GM21367 (cell line): Measurements from ENCODE around the gene PLXNA2.

Source experiments
- ATAC-seq: cut with Tn5 transposase; IDR thresholded peaks from one replicate; pipeline ENCODE4 v1.9.1; 2021; ENCODE audit not compliant: unreplicated experiment

PLXNA2 gene, protein sequence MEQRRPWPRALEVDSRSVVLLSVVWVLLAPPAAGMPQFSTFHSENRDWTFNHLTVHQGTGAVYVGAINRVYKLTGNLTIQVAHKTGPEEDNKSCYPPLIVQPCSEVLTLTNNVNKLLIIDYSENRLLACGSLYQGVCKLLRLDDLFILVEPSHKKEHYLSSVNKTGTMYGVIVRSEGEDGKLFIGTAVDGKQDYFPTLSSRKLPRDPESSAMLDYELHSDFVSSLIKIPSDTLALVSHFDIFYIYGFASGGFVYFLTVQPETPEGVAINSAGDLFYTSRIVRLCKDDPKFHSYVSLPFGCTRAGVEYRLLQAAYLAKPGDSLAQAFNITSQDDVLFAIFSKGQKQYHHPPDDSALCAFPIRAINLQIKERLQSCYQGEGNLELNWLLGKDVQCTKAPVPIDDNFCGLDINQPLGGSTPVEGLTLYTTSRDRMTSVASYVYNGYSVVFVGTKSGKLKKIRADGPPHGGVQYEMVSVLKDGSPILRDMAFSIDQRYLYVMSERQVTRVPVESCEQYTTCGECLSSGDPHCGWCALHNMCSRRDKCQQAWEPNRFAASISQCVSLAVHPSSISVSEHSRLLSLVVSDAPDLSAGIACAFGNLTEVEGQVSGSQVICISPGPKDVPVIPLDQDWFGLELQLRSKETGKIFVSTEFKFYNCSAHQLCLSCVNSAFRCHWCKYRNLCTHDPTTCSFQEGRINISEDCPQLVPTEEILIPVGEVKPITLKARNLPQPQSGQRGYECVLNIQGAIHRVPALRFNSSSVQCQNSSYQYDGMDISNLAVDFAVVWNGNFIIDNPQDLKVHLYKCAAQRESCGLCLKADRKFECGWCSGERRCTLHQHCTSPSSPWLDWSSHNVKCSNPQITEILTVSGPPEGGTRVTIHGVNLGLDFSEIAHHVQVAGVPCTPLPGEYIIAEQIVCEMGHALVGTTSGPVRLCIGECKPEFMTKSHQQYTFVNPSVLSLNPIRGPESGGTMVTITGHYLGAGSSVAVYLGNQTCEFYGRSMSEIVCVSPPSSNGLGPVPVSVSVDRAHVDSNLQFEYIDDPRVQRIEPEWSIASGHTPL (N-terminal part only)

DNA sequence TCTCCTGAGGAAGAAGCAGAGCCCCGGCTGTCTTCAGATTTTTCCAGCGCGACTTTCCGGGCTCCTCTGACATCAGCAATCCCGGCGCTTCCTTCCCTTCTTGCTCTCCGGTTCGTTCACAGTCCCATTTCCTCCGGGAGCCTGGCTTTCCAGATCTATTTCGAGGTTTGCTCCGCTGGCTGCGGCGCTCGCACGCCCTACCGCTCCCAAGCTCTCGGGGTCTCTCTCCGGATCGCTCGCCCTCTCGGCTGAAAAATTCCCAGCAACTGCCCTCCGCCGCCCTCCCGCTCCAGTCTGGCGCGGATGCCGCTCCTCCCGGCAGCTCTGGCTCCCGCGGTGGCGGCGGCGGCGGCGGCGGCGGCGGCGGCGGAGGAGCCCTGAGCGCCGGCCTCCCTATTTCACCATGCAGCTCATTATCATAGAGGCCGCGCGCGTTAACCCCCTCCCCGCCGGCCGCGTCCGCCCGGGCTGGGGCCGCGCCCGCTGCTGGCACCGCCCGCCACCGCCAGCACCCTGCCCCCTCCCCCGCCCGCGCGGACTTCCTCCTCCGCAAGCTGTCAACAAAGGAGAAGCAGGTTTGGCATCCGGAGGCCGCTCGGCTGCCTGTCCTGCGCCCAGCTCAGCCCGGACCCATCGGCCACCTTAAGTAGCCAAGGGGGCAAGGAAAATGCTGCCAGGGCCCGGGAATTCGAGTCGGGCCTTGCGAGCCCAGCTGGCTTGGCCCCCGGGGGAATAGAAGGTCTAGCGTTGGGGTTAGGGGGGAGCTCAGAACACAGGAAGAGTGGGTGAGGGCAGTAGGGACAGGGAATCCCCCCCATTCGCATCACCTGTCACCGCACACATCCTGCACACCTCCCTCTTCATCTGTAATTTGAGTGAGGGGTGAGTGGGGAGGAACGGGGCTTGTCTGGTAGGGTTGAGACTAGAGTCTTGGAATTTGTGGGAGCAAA, at the start of gene PLXNA2:
Gene PLXNA2, minus strand, starts transcription at position 418 of the 950 bp plus-strand sequence. CDS start 26,462 bp downstream, outside the sequence.
- ATAC-seq: no peak

DNA sequence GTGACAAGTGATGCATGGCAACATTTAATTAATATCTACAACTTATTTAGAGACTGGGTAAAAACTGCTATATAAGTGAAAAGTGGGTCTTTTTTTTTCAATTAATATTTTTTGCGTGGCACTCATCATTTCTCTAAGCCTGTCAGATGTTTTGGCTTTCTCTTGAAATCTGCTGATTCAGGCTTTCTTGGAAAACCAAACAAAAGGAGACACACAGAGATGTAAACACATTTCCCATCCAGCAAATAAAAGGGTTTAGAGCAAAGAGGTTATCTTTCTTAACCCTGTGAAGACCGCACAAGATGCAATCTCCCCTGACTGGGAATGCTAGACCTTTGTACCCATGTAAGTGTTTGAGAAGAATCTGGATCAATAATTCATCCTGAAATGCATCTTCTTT, 48.7 kb upstream of the PLXNA2 start:
- ATAC-seq: no peak

DNA sequence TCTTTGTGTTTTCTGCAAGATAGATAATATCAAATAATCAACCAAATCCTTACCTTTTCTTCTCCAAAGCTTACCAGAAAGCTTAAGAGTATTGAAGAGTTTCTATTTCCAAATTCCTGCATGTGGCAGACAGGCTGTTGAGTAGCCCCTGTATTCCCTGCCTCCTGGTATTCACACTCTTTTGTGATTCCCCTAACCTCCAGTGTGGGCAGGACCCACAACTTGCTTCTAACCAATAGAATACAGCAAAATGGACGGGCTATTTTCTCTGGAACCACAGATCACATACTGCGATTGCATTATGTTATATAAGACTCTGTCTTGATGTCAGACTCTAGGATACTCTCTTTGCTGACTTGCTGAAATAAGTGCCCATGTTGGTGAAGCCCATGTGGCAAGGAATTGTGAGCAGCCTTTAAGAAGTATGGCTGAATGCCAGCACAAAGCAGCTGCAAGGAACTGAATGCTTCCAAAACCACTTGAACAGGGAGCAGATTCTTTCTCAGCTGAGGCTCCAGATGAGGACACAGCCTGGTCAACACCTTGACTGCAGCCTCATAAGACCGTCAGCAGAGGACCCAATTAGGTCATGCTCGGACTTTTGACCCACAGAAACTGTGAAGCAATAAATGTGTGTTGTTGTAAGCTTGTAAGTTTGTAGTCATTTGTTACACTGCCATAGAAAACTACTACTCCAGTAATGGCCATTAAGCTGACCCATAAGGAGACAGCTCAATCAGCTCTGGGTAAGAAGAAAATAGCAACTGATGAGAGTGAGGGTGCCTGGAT, 47.9 kb upstream of the PLXNA2 start:
- ATAC-seq: no peak

DNA sequence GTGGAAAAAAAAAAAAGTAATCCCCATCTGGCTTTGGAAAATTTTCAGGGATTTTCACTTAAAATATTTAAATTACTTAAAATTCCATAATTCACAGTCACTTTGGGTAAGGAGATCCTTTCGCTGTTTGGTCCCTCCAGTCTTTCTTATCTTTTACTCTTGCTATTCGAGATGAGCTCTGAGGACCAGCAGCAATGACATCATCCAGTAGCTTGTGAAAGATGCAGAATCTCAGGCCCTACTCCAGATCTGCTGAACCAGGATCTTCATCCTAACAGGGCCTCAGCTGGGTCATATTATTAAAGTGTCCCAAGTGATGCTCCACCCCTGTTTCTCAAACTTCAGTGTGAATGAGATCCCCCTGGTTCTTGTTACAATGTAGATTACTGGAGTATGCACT, 46.9 kb upstream of the PLXNA2 start:
- ATAC-seq: no peak

DNA sequence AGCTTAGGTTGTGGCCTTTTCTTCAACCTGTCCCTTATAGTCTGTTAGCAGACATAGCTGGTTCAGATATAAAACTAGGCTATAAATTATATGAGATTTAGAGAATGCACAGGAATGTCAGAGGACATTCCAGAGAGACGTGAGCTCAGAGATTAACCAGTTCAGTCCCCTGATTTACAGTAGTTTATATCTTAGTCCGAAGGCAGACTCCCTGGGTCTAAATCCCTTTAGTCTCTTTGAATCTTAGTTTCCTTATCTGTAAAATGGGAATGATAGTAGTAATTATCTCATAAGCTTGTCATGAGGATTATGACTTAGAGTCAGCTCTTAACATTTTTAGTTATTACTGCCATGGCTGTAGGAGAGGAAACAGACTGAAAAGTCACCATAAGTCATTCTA, 45.5 kb upstream of the PLXNA2 start:
- ATAC-seq: no peak

DNA sequence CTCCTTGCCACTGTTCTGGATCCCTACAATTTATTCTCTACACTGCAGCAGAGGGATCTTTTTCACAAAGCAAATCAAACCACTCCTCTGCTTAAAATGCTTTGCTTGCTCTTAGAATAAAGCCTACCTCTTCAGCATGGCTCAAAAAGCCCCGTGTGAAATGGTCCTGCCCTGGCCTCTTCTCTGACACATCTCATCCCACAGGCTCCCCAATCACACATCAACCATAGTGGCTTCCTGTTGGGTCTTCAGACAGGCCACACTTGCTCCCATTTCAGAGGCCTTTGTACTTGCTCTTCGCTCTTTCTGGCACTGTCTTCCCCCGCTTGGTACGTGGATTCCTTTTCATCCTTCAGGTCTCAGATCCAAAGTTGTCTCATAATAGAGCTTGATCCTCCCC, 44.3 kb upstream of the PLXNA2 start:
- no peak for ATAC-seq

DNA sequence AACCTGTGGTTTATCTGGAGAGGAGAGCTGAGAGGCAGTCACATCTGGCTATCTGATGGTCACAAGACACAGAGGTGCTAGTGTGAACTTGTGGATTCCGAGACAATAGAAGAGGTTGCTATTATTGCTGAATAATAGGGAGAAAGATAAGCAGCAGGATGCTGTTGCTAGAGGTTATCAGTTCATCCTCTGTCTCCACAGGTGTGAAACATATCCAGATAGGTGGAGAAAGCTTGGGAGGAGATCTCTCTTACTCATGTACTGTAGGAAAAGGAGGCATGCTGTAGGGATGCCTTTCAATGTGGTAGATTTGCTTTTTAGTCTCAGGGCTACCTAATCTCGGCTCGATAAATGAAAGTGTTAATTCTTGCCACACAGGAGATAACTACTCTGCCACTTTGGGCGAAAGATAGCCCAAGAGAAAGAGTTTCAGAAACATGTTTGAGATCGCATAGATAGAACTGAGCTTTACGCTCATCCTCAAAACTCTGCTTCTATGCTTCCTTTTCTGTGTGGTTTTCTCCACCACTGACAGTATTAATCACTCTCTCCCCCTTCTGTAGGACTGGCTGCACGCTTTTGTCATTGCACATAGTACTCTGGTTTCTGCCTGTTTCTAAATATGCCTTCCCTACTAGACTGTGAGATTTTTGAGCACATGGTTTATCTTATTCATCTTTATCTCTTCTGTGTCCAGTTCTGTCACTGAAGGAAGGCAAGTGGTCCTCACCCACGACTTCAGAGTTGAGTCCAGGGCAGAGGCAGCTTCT, 36.7 kb upstream of the PLXNA2 start:
- ATAC-seq: no peak

DNA sequence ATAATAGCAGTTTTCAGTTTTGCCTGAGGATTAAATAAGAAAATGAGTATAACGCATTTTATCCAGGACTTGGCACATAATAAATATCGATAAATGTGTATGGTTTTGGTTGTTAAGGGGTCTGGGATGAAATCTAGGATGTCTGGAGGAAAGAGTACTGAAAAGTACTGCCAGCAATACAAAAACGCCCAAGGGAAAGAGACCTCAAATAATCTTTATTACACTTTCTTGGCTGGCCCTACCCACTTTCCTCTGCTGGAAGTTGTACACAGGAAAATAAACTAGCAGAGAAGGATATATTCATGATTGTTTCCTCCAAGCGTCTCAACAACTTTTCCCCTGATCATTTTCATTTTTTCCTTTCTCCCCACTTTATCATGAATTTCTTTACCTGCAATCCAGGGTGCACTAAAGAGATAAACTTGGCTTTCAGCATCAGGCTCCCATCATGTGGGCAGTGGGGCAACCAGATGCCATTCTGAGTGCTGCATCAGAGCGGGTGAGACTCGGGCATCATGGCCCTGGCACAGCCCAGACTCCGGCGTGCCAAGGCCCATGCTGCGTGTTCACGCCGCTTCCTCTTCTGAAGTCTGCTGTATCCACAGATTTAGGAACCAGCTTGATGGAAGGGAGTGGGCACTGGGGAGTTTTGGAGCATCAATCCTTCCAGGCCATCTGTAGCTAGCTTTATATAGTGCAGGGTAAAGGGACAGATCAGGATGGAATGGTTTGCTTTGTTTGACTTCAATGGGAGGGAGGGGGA, 35.8 kb upstream of the PLXNA2 start:
- ATAC-seq: no peak

DNA sequence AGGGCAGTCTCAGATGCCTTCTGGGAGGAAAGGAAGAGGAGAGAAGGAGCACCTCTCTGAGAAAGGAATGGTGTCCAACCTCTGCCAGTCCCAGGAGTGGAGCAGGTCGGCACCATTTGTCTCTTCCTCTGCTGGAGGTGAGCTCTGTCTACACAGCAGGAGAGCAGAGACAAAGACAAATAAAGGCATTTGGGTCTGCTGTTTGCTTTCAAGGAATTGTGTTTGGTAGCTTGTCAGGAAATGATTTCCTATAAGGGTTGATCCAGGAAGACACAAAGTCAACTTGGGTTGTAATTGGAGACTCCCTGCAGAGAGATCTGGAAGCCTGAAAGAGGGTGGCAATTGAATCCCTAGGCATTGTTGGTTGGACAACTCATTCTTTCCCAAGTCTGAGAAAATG, 34.5 kb upstream of the PLXNA2 start:
- no peak for ATAC-seq

DNA sequence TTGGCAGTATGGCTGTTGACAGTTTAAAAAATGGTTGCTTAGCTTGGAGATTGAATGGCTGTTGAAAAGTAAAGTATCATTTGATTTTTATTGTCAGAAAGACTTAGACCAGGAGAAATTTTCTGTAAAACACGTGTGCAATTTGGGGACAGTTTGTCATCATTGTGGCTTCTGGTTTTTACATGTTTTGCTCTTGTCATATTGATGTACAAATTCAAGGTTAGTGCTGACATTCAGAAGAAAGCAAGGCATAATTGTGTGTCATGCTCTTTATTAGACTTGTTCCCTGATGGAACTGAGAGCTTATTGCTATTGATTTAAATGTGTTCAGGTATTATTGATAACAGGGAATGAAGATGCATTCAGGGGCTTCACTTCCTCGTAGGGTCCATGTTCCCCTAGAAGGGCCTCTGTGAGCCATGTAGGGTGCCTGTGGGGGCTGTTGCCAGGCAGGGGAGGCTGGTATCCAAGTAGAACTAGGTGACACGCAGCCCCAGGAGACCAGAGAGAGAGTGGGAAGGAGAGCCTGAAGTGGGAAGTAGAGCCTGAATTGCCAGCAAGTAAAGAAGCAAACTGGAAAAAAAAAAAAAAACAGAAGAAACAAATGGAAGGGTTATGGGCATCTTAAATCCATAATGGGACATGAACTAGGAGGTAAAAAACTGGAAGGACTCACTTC, 32.7 kb upstream of the PLXNA2 start:
- no peak for ATAC-seq

DNA sequence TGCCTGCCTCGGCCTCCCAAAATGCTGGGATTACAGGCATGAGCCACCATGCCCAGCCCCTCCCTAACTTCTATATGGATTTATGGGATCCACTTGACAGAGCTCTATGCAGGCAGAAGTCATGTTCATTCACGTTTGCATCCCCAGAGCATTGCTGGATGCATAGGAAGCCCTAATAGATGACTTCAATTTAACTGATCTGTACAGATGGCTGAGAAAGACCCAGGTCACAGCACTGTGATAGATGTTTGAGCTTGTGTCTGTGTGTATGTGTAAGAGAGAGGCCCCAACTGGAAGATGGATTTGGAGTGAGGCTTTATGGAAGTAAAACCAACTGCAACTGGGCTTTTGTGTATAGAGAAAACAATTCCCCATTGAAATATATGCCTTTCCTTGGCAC, 30.9 kb upstream of the PLXNA2 start:
- no peak for ATAC-seq

DNA sequence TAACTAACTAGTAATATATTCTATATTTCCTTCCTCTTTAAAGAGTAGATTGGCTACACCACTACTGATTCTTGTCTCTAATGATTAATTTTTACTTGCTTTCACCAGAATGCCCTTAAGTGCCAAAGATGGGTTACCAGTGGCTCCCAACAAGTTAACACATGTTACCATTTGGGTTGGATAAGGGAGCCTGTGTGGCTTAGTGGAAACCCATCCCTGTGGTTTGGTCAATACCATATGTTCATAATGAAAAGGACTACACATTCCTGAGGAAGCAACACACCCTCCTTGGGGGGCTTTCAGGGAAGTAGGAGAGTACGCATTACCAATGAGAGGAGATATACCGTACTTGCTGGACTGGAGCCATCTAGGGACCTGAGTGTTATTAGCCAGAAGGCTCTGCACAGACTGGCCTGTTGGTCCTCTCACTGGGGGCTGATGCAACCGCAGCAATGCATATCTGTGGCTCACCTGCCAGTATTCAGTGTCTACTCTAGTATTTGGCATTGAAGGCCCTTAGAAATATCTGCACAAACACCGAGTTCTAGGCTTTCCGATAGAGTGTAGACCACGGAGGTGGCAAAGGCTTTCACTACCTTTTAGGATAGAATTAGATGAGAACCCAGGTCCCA, 29.3 kb upstream of the PLXNA2 start:
- ATAC-seq: no peak

DNA sequence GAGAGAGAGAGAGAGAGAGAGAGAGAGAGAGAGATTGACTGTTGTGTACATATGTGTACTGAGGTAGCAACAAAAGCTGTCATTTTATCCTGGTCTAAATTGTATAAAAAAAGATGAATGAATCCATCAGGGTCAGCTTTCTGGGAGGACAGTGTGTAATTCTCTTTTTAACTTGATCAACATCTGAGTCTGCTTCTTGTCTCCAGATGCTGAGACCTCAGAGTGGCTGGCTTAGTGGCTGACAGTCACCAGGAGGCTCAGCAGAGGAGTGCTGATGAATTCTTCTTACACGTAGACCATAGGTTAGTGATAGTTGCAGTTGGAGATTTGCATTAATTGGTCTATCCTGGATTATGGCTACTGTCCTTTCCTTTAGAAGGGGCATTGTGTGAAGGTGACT, 28.5 kb upstream of the PLXNA2 start:
- no peak for ATAC-seq

DNA sequence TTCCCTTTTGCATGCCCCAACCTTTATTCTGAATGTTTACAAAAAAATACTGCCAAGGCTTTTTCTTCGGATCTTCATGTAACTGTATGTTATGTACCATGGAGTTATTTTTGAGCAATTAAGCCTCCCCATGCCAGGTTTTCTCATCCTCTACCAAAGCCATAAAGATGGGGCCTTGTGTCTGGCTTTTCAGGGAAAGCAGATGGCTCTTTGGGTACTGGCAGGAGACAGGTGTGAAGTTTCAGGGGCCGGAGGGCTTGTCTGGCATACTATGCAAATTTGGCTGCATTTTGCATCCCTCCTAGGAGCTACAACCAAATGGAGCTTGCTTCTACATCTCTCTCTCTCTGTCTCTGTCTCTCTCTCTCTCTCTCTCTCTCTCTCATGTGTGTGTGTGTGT, 28.1 kb upstream of the PLXNA2 start:
- no peak for ATAC-seq

DNA sequence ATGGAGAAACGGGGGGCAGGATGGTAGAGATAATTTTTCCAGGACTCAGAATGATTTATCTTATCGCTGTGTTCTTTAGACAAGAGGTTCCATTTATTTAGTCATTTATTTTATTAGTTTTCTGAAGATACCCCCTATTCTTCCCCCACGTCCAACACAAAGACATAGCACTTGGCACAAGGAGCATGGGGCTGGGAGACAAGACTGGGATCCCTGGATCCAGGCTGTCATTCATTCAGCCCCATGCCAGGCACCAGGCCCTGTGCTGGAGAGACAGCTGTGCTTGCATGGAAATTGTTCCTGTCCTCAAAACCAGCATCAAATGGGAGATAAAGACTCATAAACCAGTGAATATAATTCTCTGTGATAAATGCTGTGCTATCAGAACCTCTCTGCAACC, 27.1 kb upstream of the PLXNA2 start:
- ATAC-seq: no peak

DNA sequence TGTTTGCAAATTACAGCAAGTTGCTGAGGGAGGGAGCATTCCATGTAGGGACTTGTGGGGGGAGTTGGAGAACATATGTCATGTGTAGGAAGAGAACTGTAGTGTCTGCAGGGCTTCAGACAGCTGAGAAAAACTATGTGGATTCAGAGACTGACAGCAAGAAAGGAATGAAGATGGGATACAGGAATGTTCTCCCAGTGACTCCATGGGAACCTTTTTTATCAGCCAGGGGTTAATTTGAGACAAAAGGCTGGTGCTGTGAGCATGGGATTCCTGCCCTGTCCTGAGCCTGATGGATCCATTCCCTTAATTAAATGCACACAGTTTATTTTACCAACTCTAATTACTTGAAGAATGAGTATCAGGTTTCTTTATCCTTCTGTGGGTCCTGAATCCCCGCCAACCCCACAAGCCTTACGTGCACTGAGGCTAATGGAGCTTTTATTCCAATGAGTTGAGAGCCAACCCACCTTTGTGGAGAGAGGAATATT, 26.5 kb upstream of the PLXNA2 start:
- no peak for ATAC-seq

DNA sequence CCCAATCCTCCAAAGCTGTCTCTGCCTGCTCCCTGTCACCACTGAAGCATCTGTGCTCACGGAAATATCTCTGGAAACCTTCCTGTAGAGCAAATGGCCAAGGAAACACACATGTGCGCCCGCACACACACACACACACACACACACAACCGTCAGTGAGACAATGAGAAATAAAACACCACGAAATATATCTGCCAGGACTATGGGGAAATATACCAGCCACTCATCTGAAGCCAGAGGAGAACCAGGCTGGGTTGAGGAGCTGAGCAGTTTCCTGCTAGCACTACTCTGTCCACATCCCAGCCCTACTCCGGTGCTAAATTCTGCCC, 25.1 kb upstream of the PLXNA2 start:
- no peak for ATAC-seq
